GM23338 (cell line): Measurements from ENCODE around the gene CLASP2. TPM values are rescaled to one million over a fixed set of nuclear protein-coding genes. Genes with fewer than 3 reads are reported as not detected.
A peak's percentile ranks its signal among the peaks of the same experiment; 100 is the strongest.
"Not testable (repeated sequence)": the region's sequence is repeated elsewhere in the genome, so short reads cannot be mapped to it uniquely, and the experiment has no call there.

Experiments
- ATAC-seq: fragments of 200-7000 bp; cut with Tn5 transposase; 3 replicates; pipeline ENCODE4 v1.9.1; 2020
- DNase-seq: peaks from one replicate; pipeline ENCODE4 v3.0.0-alpha.2; 2015; ENCODE audit warnings: low spot score
- H2AFZ ChIP-seq: fragments of 200-600 bp; sonication (generic); 2 replicates; pipeline ENCODE4 v1.8.0; 2016; ENCODE audit warnings: antibody characterized with exemption, mild to moderate bottlenecking, moderate library complexity
- H3F3A ChIP-seq: fragments of 200-600 bp; sonication (generic); replicated peaks from 2 replicates; pipeline ENCODE4 v1.8.0; 2017; ENCODE audit warnings: antibody characterized with exemption, mixed run types, low read depth
- H3K27ac ChIP-seq: fragments of 200-600 bp; sonication (generic); 2 replicates; pipeline ENCODE4 v1.6.1; 2016; ENCODE audit warnings: low read depth
- H3K27me3 ChIP-seq: fragments of 200-600 bp; sonication (generic); 2 replicates; pipeline ENCODE4 v1.8.0; 2016; ENCODE audit warnings: mild to moderate bottlenecking, mixed run types, moderate library complexity; ENCODE audit not compliant: insufficient read depth
- H3K36me3 ChIP-seq: fragments of 200-600 bp; sonication (generic); 2 replicates; pipeline ENCODE4 v1.8.0; 2016; ENCODE audit warnings: mild to moderate bottlenecking; ENCODE audit not compliant: insufficient read depth
- H3K4me1 ChIP-seq: fragments of 200-600 bp; sonication (generic); 2 replicates; pipeline ENCODE4 v1.8.0; 2016; ENCODE audit warnings: mild to moderate bottlenecking, moderate library complexity; ENCODE audit not compliant: insufficient read depth
- H3K4me2 ChIP-seq: fragments of 200-600 bp; sonication (generic); 2 replicates; pipeline ENCODE4 v1.7.1; 2017; ENCODE audit warnings: mixed run types
- H3K4me3 ChIP-seq: fragments of 200-600 bp; sonication (generic); 2 replicates; pipeline ENCODE4 v1.6.1; 2016; ENCODE audit warnings: mixed run types
- H3K79me2 ChIP-seq: fragments of 200-600 bp; sonication (generic); replicated peaks from 2 replicates; pipeline ENCODE4 v1.8.0; 2017; ENCODE audit warnings: mild to moderate bottlenecking; ENCODE audit not compliant: insufficient read depth
- H3K9me2 ChIP-seq: fragments of 200-600 bp; sonication (generic); 2 replicates; pipeline ENCODE4 v1.8.0; 2017; ENCODE audit not compliant: insufficient read depth
- H4K20me1 ChIP-seq: fragments of 200-600 bp; sonication (generic); replicated peaks from 2 replicates; pipeline ENCODE4 v1.8.0; 2017; ENCODE audit warnings: mild to moderate bottlenecking; ENCODE audit not compliant: insufficient read depth
- H3K27ac Mint-ChIP-seq: 2 replicates; pipeline ENCODE4 v1.8.0; 2020; ENCODE audit warnings: inconsistent platforms, mild to moderate bottlenecking, moderate library complexity, mixed read lengths
- H3K27me3 Mint-ChIP-seq: 3 replicates; pipeline ENCODE4 v1.8.0; 2022; ENCODE audit warnings: low read depth, mild to moderate bottlenecking, moderate library complexity, mixed read lengths, inconsistent platforms; ENCODE audit not compliant: insufficient read depth, poor library complexity
- H3K36me3 Mint-ChIP-seq: 3 replicates; pipeline ENCODE4 v1.8.0; 2021; ENCODE audit warnings: low read depth, mild to moderate bottlenecking, inconsistent platforms, moderate library complexity, mixed read lengths
- H3K4me1 Mint-ChIP-seq: 3 replicates; pipeline ENCODE4 v1.8.0; 2020; ENCODE audit warnings: mild to moderate bottlenecking, inconsistent platforms, mixed read lengths
- H3K4me3 Mint-ChIP-seq: 3 replicates; pipeline ENCODE4 v1.8.0; 2021; ENCODE audit warnings: moderate library complexity, mild to moderate bottlenecking, inconsistent platforms, mixed read lengths
- H3K9me3 Mint-ChIP-seq: 3 replicates; pipeline ENCODE4 v1.8.0; 2020; ENCODE audit warnings: moderate library complexity, mild to moderate bottlenecking, inconsistent platforms, mixed read lengths
- polyA plus RNA-seq: library from polyadenylated mRNA; unstranded; fragments of >200 nt; fragmentation: Nextera tagmentation; extraction: Ambion mirVana; gene quantifications from 2 replicates; pipeline ENCODE4 v1.2.1, GENCODE V29; 2016
- small RNA-seq: library from RNA; depleted of rRNA; stranded (forward); fragments of <200 nt; gene quantifications from one replicate; pipeline ENCODE3, GENCODE V24; 2014; ENCODE audit warnings: low replicate concordance
- total RNA-seq: library from RNA; depleted of rRNA; stranded (reverse); fragments of >200 nt; shearing (Covaris generic); gene quantifications from 2 replicates; pipeline ENCODE4 v1.2.3, GENCODE V29; 2014; rRNA removed

Gene CLASP2
- total and polyA plus RNA-seq, 2 experiments from 2014 or later = 12.8 to 74.6 TPM

- not testable (repeated sequence) for ATAC-seq, H3K27me3 ChIP-seq, H3K79me2 ChIP-seq, H3K27ac ChIP-seq, H3K27ac Mint-ChIP-seq, H4K20me1 ChIP-seq, H3F3A ChIP-seq, H3K36me3 Mint-ChIP-seq, H3K4me1 ChIP-seq, DNase-seq, H3K9me3 Mint-ChIP-seq, H3K9me2 ChIP-seq, H3K36me3 ChIP-seq
- H3K4me3 Mint-ChIP-seq = peak overlapping the region; percentile 78
- peak overlapping the region; percentile 72 for H2AFZ ChIP-seq
- peak overlapping the region; percentile 86 for H3K4me2 ChIP-seq
- peaks cover 20% of the 10 kb centered on the region for H3K27me3 Mint-ChIP-seq
- peaks cover 17% of the 10 kb centered on the region for H3K4me1 Mint-ChIP-seq
- peak overlapping the region; percentile 96 for H3K4me3 ChIP-seq
Measured at GRCh38 chr3:33447256-33447625, 270.8 kb downstream of the CLASP2 start.

Small RNAs within 50 kb of the gene (small RNA-seq; reads per million reads assigned to genes)
- gene COX6CP10 (not detected), gene RNA5SP128 (not detected)

Other genes with a start within 250 kb of the CLASP2 start
- 139 and 185 TPM in 2 replicates for gene PDCD6IP, start 80.4 kb upstream of the CLASP2 start, total RNA-seq
- gene PDCD6IP, start 80.4 kb upstream of the CLASP2 start, polyA plus RNA-seq = 34.0 and 45.1 TPM in 2 replicates